ENCODE data around the gene RNF144A.
"Not testable (repeated sequence)": the region's sequence is repeated elsewhere in the genome, so short reads cannot be mapped to it uniquely, and the experiment has no call there.

The RNF144A gene, protein sequence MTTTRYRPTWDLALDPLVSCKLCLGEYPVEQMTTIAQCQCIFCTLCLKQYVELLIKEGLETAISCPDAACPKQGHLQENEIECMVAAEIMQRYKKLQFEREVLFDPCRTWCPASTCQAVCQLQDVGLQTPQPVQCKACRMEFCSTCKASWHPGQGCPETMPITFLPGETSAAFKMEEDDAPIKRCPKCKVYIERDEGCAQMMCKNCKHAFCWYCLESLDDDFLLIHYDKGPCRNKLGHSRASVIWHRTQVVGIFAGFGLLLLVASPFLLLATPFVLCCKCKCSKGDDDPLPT

GRCh38 chr2:6917071-6917760 is at the start of gene RNF144A:
RNF144A (plus strand) TSS chr2:6917412; CDS start chr2:6996927, 79,515 bp downstream.
- peak; percentile 74 for DNase-seq (ENCODE audit: low spot score)

- no peak for DNase-seq (ENCODE audit: low spot score)
Observed at GRCh38 chr2:6872394-6872793, 44.8 kb upstream of the RNF144A start.

DNA sequence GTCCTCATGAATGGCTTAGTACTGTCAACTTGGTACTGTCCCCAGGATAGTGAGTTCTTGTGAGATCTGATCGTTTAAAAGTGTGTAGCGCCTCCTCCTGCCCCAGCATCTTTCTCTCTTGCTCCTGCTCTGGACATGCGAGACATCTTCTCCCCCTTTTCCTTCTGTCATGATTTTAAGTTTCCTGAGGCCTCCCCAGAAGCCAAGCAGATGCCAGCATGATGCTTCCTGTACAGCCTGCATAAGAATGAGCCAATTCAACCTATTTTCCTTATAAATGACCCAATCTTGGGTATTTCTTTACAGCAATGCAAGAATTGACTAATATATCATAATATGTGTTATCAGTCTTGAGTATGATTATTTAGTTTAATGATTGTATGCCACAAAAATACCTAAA is 43.2 kb upstream of the RNF144A start:
- no peak for DNase-seq (ENCODE audit: low spot score)

DNA sequence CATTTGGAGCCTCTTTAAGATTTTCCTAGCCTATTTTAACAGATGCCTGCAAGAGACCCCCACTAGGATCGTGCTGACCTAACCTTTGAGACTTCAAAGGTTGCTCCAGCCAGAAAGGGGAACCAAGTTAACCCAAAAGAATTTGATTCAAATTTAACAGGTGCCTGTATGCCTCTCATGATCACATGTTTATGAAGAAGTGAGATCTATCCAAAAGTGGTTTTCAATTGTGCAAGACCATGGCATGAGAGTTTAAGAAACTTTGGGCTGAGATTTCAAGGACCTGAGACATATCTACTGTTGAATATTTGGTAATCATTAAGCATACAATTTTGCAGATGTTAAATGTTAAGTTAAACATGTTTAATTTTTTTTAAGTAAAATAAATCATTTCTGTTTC is 40.9 kb upstream of the RNF144A start:
- DNase-seq (ENCODE audit: low spot score) = no peak

DNA sequence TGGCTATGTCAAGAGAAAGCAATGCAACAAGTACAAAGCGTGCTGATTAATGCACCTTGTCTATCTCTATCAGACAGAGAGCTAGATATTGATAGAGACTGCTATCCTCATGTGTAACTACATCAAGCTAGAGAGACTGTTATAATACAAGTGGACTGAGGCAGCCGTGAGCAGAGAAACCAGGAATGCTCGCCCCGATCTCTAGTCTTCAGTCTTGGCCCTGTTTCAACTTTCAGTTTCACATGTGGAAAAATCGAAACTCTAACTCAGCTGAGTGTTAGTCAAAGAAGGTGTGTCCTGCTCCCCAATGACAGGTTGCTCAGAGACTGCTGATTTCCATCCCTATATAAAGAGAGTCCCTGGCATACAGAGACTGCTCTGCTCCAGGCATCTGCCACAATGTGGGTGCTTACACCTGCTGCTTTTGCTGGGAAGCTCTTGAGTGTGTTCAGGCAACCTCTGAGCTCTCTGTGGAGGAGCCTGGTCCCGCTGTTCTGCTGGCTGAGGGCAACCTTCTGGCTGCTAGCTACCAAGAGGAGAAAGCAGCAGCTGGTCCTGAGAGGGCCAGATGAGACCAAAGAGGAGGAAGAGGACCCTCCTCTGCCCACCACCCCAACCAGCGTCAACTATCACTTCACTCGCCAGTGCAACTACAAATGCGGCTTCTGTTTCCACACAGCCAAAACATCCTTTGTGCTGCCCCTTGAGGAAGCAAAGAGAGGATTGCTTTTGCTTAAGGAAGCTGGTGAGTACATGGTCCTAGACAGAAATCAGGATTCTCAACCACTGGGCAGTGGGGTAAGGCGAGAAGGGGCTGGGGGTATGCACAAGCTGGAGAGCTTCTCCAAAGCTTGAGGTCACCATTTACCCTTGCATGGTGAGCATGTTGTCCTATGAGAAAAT is 39.6 kb upstream of the RNF144A start, which contains the start of gene RSAD2:
TSS of gene RSAD2 (plus strand) at position 376 of the 903 bp plus-strand sequence. CDS start at position 400, 24 bp downstream.
- DNase-seq (ENCODE audit: low spot score) = no peak

DNA sequence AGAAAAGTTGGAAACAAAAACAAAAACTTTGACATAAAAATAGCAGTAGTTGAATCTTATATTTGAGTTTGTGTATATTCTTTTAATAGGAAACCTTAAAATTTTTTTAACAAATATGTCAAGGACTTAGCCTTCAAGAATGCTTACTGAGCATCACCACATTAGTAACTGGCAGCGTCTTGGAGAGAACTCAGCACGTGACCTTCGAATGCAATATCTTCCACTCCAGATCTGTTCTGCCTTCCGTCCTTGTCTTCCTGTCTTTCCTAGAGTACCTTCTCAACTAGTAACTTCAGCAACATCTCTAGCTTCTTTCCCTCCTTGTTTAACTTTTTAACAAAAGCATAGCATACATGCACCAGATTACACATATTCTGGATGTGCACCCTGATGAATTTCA is 38.7 kb upstream of the RNF144A start:
- DNase-seq (ENCODE audit: low spot score) = no peak

- no peak for DNase-seq (ENCODE audit: low spot score)
Observed at GRCh38 chr2:6879011-6879410, 38.2 kb upstream of the RNF144A start.

DNA sequence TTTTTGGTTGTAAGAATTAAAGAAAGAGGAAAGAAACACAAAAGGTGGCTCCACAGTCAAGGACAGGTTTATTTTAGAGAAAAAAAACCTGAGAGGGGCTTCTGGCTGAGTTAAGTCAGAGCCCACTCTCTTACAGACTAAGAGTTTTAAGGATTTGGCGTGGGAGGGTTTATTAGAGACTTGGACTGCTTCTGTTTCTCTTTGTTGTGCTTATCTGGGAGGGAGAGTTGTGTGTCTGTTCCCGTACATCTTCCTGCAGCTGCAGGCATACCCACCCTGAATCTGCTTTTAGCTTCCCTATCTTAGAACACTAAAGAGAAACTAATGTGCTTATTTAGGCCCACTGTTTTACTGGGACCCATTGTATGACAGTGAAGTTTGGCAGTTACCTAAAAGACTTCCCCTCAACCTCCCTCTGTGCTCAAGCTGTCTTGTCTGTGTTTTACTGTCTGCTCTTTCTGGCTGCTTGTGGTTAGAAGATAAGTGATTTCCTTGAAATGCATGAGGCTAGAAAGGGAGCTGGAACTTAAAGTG is 36.9 kb upstream of the RNF144A start:
- DNase-seq (ENCODE audit: low spot score) = no peak

- no peak for DNase-seq (ENCODE audit: low spot score)
Observed at GRCh38 chr2:6881046-6881445, 36.2 kb upstream of the RNF144A start.

DNA sequence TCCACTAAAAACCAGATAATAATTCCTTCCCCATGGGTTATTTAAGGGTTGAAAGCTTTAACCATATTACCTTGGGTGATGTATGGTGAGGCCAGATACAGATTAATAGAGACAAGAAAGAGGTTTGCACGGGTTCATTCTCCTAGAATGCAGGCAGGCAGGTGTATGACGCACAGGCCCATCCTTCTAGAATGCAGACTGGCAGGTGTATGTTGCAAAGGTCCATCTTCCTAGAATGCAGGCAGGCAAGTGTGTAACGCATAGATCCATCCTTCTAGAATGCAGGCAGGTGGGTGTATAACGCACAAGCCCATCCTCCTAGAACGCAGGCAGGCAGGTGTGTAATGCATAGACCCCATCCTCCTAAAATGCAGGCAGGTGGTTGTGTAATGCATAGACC is 35.7 kb upstream of the RNF144A start:
- DNase-seq (ENCODE audit: low spot score) = no peak

DNA sequence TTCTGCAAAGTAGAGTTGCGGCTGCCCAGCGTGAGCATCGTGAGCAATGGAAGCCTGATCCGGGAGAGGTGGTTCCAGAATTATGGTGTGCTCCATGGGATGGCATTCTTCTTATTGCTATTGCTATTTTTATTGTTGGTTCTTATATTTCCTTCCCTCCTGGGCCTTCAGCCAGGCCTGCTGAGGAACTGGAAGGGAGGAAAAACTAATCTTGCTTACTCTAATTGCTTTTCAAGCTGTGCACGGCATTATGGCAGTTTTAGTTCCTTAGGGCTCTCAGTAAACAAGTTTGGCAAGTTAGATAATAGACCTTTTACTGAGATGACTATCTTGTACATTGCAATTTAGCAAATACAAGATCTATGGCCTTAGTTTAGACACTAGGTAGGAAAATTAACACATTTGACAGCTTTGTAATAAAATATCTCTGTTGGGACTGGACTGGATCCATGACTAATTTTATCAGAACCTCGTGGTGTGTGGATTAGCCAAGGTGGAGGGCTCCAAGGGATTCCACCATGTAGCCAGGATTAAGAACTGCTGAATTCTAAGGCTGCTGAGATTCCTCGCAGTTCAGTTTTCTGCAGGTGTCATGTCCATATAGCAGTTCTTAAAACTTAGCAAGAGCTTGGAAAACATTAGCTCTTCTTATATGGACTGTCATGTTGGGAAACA is 33.6 kb upstream of the RNF144A start:
- DNase-seq (ENCODE audit: low spot score) = no peak

DNA sequence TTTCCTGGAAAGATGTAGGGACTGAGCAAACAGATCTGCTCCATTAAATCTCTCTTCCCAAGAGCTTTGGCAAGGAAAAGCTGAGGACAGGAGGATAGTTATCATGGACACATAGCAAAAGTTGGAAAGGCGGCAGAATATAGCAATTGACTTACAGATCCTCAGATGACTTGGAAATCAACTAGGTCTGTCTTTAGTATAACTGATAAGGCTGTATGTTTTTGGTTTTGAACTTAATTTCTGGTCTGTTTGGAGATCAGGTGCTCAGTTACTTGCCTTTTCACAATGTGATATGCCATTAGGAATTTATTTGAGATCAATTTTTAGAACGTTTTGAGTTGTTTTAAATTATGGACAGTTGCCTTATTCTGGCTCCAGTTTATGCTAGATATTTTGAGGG is 31.7 kb upstream of the RNF144A start:
- no peak for DNase-seq (ENCODE audit: low spot score)

DNA sequence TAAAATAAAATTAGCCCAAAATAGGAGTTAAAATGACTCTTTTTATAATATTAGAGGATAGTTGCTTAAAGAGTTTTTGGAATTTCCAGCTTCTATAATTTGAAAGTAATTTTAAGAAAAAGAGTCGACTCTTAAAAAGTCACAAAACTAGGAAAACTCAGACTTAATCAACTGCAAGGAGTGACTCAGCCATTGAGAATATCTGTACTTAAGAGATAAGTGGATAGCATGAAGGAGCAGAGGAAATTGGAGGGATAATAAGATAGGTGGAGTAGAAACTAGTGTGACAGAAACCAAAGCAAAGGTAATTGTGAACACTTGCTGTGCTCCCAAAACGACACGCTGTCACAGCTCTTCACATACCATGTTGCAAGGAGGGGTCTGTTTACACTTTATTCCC is 31.2 kb upstream of the RNF144A start:
- no peak for DNase-seq (ENCODE audit: low spot score)

- no peak for DNase-seq (ENCODE audit: low spot score)
Observed at GRCh38 chr2:6887751-6888192, 29.4 kb upstream of the RNF144A start.

DNA sequence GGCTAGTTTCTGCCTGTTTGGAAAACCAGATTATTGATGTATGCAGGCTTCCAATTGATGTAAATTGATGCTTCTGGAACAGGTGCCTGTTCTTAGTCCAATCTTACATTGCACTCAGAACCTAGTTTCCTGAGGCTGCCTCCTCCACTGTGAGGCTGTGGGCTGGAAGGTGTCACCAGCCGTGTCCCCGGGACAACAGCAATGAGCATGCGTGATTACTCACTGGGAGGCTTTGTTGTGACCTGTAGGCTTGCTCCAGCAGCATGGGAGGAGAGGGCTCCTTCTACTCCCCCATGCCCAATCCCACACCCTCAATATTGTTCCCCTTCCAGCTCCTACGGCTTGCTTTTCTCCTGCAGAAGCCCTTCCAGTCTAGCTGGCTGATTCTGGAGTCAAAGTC is 28.5 kb upstream of the RNF144A start:
- no peak for DNase-seq (ENCODE audit: low spot score)

- no peak for DNase-seq (ENCODE audit: low spot score)
Observed at GRCh38 chr2:6893876-6894482, 23.2 kb upstream of the RNF144A start.

DNA sequence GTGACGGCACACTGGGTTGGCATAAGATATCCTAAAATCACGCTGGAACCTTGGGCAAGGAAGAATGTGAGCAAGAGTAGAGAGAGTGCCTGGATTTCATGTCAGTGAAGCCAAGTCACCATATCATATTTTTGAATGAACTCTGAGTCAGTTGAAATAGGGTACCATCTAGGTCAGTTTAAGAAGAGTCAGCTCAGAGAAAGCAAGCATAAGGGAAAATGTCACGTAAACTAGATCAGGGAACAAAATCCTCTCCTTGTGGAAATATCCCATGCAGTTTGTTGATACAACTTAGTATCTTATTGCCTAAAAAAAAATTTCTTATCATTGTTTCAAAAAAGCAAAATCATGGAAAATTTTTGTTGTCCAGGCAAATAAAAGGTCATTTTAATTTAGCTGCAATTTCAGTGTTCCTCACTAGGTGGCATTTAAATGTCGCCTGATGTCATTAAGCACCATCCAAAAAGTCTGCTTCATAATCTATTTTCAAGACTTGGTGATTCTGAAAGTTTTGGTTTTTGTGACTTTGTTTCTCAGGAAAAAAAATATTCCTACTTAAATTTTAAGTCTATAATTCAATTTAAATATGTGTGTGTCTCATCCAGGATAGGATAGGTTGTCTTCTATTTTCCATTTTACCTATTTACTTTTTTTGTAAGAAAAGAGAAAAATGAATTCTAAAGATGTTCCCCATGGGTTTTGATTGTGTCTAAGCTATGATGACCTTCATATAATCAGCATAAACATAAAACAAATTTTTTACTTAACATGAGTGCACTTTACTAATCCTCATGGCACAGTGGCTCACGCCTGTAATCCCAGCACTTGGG is 20.1 kb upstream of the RNF144A start:
- DNase-seq (ENCODE audit: low spot score) = no peak

- not testable (repeated sequence) for DNase-seq (ENCODE audit: low spot score)
Observed at GRCh38 chr2:6902581-6902980, 14.6 kb upstream of the RNF144A start.

- no peak for DNase-seq (ENCODE audit: low spot score)
Observed at GRCh38 chr2:6905668-6906067, 11.5 kb upstream of the RNF144A start.

- DNase-seq (ENCODE audit: low spot score) = no peak
Observed at GRCh38 chr2:6906165-6906741, 11.0 kb upstream of the RNF144A start.
